CD4-positive, alpha-beta memory T cell (primary cell): ENCODE measurements around the gene PLCL2. TPM values are rescaled to one million over a fixed set of nuclear protein-coding genes. Genes with fewer than 3 reads are reported as not detected.

Experiments
- CTCF ChIA-PET: fragments of 350-600 bp; sonication (Branson Sonifier 250); formaldehyde crosslinking; loops from one replicate; lab custom pipeline; 2021; ENCODE audit warnings: inconsistent platforms; ENCODE audit not compliant: partially characterized antibody; lab: Charles Lee
- POLR2A ChIA-PET: fragments of 350-600 bp; sonication (Branson Sonifier 250); formaldehyde crosslinking; loops from one replicate; lab custom pipeline; 2021; ENCODE audit not compliant: partially characterized antibody; lab: Charles Lee
- DNase-seq, 5 donors: peaks; one replicate each; pipeline versions ENCODE4 v3.0.0 to v3.0.0-alpha.2; 2020 to 2022; ENCODE audit warnings: mixed read lengths in 1 of 5
- H3K27ac ChIP-seq: one replicate; pipeline ENCODE4 v1.7.0; 2013; ENCODE audit warnings: low read depth, low read length
- H3K27me3 ChIP-seq: 2 replicates; pipeline ENCODE4 v1.7.0; 2013; ENCODE audit warnings: mild to moderate bottlenecking, low read length, moderate library complexity; ENCODE audit not compliant: insufficient read depth
- H3K36me3 ChIP-seq: 2 replicates; pipeline ENCODE4 v1.7.0; 2013; ENCODE audit warnings: mild to moderate bottlenecking, low read length, moderate library complexity; ENCODE audit not compliant: insufficient read depth
- H3K4me1 ChIP-seq: 2 replicates; pipeline ENCODE4 v1.7.0; 2013; ENCODE audit warnings: mild to moderate bottlenecking, low read length, moderate library complexity; ENCODE audit not compliant: insufficient read depth
- H3K4me3 ChIP-seq, 2 donors: one replicate each; pipeline ENCODE4 v1.7.0; 2013; ENCODE audit warnings: low read length in 2 of 2, mild to moderate bottlenecking in 1 of 2
- H3K9me3 ChIP-seq, 2 donors: one replicate each; pipeline ENCODE4 v1.7.0; 2013; ENCODE audit warnings: low read length in 2 of 2, control low read depth in 1 of 2; ENCODE audit not compliant: control insufficient read depth in 1 of 2
- H3K27ac Mint-ChIP-seq, 7 donors: one replicate each; pipeline ENCODE4 v1.8.0; 2020 to 2021; ENCODE audit warnings: mixed read lengths in 7 of 7, mild to moderate bottlenecking in 6 of 7, inconsistent platforms in 3 of 7, moderate library complexity in 3 of 7
- H3K27me3 Mint-ChIP-seq, 2 donors: one replicate each; pipeline ENCODE4 v1.8.0; 2020 to 2021; ENCODE audit warnings: mixed read lengths in 2 of 2
- H3K36me3 Mint-ChIP-seq, 2 donors: one replicate each; pipeline ENCODE4 v1.8.0; 2020 to 2021; ENCODE audit warnings: mixed read lengths in 2 of 2, inconsistent platforms in 1 of 2, mild to moderate bottlenecking in 1 of 2
- H3K4me1 Mint-ChIP-seq, 4 donors: one replicate each; pipeline ENCODE4 v1.8.0; 2020 to 2021; ENCODE audit warnings: mixed read lengths in 4 of 4, mild to moderate bottlenecking in 1 of 4
- H3K4me3 Mint-ChIP-seq, 8 donors: one replicate each; pipeline ENCODE4 v1.8.0; 2020 to 2021; ENCODE audit warnings: mixed read lengths in 8 of 8, mild to moderate bottlenecking in 7 of 8, moderate library complexity in 6 of 8, inconsistent platforms in 3 of 8
- H3K9me3 Mint-ChIP-seq, 8 donors: one replicate each; pipeline ENCODE4 v1.8.0; 2020 to 2021; ENCODE audit warnings: mixed read lengths in 8 of 8, mild to moderate bottlenecking in 5 of 8, inconsistent platforms in 3 of 8, moderate library complexity in 1 of 8
- intact Hi-C: fragments of 100-400 bp; cut with micrococcal nuclease; formaldehyde crosslinking; loops from one replicate; pipeline ENCODE4 v1.15.1; 2023
- polyA plus RNA-seq, 2 donors: library from polyadenylated mRNA; unstranded; fragments of 300-500 nt; fragmentation: Illumina TruSeq; gene quantifications; one replicate each; pipeline ENCODE4 v1.2.3, GENCODE V29; 2021
- total RNA-seq, 2 experiments: library from RNA; stranded (reverse); gene quantifications; one replicate each; pipeline ENCODE4 v1.2.3, GENCODE V29; 2021

PLCL2 gene
- total RNA-seq: 10 to 100 TPM; 67.1 to 69.1 TPM
- polyA plus RNA-seq: 10 to 100 TPM; 64.5 to 89.4 TPM

- CTCF ChIA-PET: interaction anchor here (0.7 to 3.1 kb wide), 30 partner anchors 11 to 350 kb away, joined by 3 to 28 read pairs (median 6); no protein-coding TSS in a partner anchor
- Mint-ChIP-seq H3K36me3 (peaks cover 0 to 30% of the 10 kb centered on the region in 2 donors), H3K27me3 (no peaks in the 10 kb centered on the region), H3K4me1 (peaks cover 31 to 53% (median 37%) of the 10 kb centered on the region in 4 donors), H3K27ac (peak within 1 kb of the TSS; percentile 95 to 98 (median 96)), H3K4me3 (peak within 1 kb of the TSS; percentile 97 to 99 (median 97)), H3K9me3 (no peaks in the 10 kb centered on the region)
- Histone ChIP-seq H3K27me3 (no peaks in the 10 kb centered on the region), H3K9me3 (no peaks in the 10 kb centered on the region), H3K36me3 (no peaks in the 10 kb centered on the region), H3K4me3 (peak within 1 kb of the TSS; percentile 96 to 97), H3K4me1 (peaks cover 40% of the 10 kb centered on the region), H3K27ac (peak within 1 kb of the TSS; percentile 87)
- intact Hi-C loops: loop anchor here (1.0 to 5.0 kb wide), 5 partner anchors 43 to 348 kb away; no protein-coding TSS in a partner anchor
- peak; percentile 76 to 89 (median 78) for DNase-seq
- POLR2A ChIA-PET: interaction anchor here (0.6 to 9.5 kb wide), 31 partner anchors 9 to 608 kb away, joined by 3 to 180 read pairs (median 4); no protein-coding TSS in a partner anchor
These were observed at the start of gene PLCL2 for GRCh38 chr3:16884748-16885592. TSS of gene PLCL2 (plus strand) at chr3:16884955. CDS start at chr3:16885040, 85 bp downstream.

- POLR2A ChIA-PET: interaction anchor here (1.2 to 2.7 kb wide), 4 partner anchors 8 to 63 kb away, joined by 4 to 16 read pairs (median 4); no protein-coding TSS in a partner anchor
These were observed 48.1 kb upstream of the PLCL2 start for GRCh38 chr3:16836505-16837237.

DNA sequence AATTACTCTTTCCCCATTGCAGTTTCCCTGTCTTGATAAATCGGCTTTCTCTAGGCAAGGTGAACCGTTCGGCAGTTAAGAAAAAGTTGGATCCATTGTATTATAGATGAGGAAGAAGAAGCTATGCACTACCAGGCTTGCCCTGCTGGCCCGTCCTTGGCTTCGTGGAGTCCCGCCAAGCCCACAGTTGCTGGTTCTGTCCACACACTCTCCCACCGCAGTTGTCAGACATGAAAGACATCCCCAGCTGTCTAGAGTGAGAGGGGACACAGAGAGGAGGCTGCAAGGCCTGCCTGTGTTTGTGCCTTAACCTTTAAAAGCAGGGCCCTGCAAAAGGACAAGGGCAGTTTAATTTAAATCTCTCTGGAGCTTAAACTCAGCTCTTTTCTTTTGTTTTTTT lies 47.2 kb upstream of the PLCL2 start:
- Histone ChIP-seq H3K4me1 (peaks cover 44% of the 10 kb centered on the region), H3K27me3 (no peaks in the 10 kb centered on the region), H3K27ac (no peak overlapping the region), H3K36me3 (no peaks in the 10 kb centered on the region), H3K4me3 (no peak overlapping the region), H3K9me3 (no peaks in the 10 kb centered on the region)
- no peak overlapping the region for H3K4me3 Mint-ChIP-seq
- POLR2A ChIA-PET: interaction anchor here (1.2 to 2.7 kb wide), 4 partner anchors 9 to 63 kb away, joined by 3 to 16 read pairs (median 4); no protein-coding TSS in a partner anchor
- peak overlapping the region in 4 of 7 donors; percentile 43 to 68 (median 46) for H3K27ac Mint-ChIP-seq
- peaks cover 24 to 52% (median 41%) of the 10 kb centered on the region in 4 donors for H3K4me1 Mint-ChIP-seq
- H3K27me3 Mint-ChIP-seq: no peaks in the 10 kb centered on the region
- intact Hi-C loops: no loop called here
- DNase-seq: no peak
- H3K9me3 Mint-ChIP-seq: no peaks in the 10 kb centered on the region
- CTCF ChIA-PET: interaction anchor here (0.6 to 2.2 kb wide), 8 partner anchors 10 to 570 kb away, joined by 3 to 5 read pairs (median 4); partner anchors contain the start of gene PLCL2
- H3K36me3 Mint-ChIP-seq: no peaks in the 10 kb centered on the region

More at GRCh38 chr3:16836505-16837237, 48.1 kb upstream of the PLCL2 start:
- no peaks in the 10 kb centered on the region for H3K36me3 ChIP-seq
- intact Hi-C loops: no loop called here
- Mint-ChIP-seq H3K4me3 (no peak overlapping the region), H3K36me3 (no peaks in the 10 kb centered on the region), H3K9me3 (no peaks in the 10 kb centered on the region), H3K27me3 (no peaks in the 10 kb centered on the region), H3K27ac (peak overlapping the region in 1 of 7 donors; percentile 8), H3K4me1 (peaks cover 24 to 44% (median 37%) of the 10 kb centered on the region in 4 donors)
- no peak overlapping the region for H3K27ac ChIP-seq
- no peaks in the 10 kb centered on the region for H3K9me3 ChIP-seq
- CTCF ChIA-PET: interaction anchor here (0.6 to 2.2 kb wide), 4 partner anchors 14 to 339 kb away, joined by 3 to 5 read pairs (median 4); partner anchors contain the start of gene PLCL2
- H3K27me3 ChIP-seq: no peaks in the 10 kb centered on the region
- peaks cover 35% of the 10 kb centered on the region for H3K4me1 ChIP-seq
- DNase-seq: no peak
- H3K4me3 ChIP-seq: no peak overlapping the region

- POLR2A ChIA-PET: interaction anchor here (0.8 to 2.7 kb wide), 4 partner anchors 10 to 62 kb away, joined by 3 to 16 read pairs (median 4); partner anchors contain the start of gene PLCL2
- Mint-ChIP-seq H3K36me3 (no peaks in the 10 kb centered on the region), H3K9me3 (no peaks in the 10 kb centered on the region), H3K27me3 (no peaks in the 10 kb centered on the region), H3K27ac (peak overlapping the region in 2 of 7 donors; percentile 6 to 53), H3K4me1 (peaks cover 32 to 61% (median 51%) of the 10 kb centered on the region in 4 donors), H3K4me3 (peak overlapping the region in 1 of 8 donors; percentile 39)
- H3K4me3 ChIP-seq: no peak overlapping the region
- no peaks in the 10 kb centered on the region for H3K36me3 ChIP-seq
- H3K27ac ChIP-seq: no peak overlapping the region
- no peaks in the 10 kb centered on the region for H3K27me3 ChIP-seq
- no peak for DNase-seq
- CTCF ChIA-PET: interaction anchor here (0.7 to 2.2 kb wide), 8 partner anchors 10 to 571 kb away, joined by 3 to 8 read pairs (median 4); partner anchors contain the start of gene PLCL2
- intact Hi-C loops: no loop called here
- peaks cover 54% of the 10 kb centered on the region for H3K4me1 ChIP-seq
- H3K9me3 ChIP-seq: no peaks in the 10 kb centered on the region
These were observed 46.2 kb upstream of the PLCL2 start for GRCh38 chr3:16838561-16838960.

DNA sequence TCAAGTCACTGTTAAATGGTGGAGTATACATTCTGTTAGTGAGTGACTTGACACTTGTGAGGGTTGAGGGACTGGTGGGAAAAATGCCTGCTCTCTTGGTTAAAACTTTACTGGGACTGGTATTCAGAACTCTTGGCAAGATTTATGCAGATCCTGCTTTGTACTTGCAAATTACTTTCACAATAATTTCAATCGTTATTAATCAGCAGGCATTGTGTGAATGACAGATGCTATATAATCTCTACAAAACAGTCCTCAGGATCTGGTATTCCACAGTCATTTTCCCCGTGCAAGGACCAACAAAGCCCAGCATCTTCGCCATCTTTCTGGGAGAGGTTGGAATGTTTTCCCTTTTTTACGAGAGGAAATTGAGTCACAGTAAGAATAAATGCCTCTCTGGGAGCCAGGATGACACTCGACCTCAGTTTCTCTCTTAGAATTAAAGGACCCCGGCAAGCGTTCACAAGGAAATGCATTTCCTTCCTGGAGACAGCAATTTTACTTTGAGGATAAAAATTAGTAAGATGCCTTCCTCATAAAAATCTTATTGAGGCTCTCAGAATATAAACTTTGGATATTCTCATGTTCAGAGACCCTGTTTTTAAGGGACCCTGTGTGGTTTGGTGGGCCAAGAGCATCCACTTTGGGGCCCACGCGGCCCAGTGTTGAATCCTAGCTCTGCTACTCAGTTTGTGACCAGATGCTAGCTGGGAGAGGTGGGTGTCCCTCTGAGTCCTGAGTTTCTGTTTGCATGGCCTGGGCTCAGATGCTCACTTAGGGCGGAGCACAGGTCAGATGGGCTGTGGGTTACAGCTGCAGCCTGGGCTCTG lies 45.3 kb upstream of the PLCL2 start:
- Mint-ChIP-seq H3K27me3 (no peaks in the 10 kb centered on the region), H3K36me3 (no peaks in the 10 kb centered on the region), H3K4me1 (peaks cover 38 to 70% (median 58%) of the 10 kb centered on the region in 4 donors), H3K9me3 (no peaks in the 10 kb centered on the region), H3K27ac (peak overlapping the region in 2 of 7 donors; percentile 24 to 67), H3K4me3 (peak overlapping the region in 1 of 8 donors; percentile 17)
- Histone ChIP-seq H3K27ac (no peak overlapping the region), H3K36me3 (no peaks in the 10 kb centered on the region), H3K4me1 (peaks cover 63% of the 10 kb centered on the region), H3K27me3 (no peaks in the 10 kb centered on the region), H3K9me3 (no peaks in the 10 kb centered on the region), H3K4me3 (no peak overlapping the region)
- intact Hi-C loops: loop anchor here (5.0 to 10.0 kb wide), 4 partner anchors 63 to 575 kb away; partner anchors contain the start of genes DPH3 and OXNAD1
- CTCF ChIA-PET: interaction anchor here (2.0 to 2.2 kb wide), 2 partner anchors 11 kb away, joined by 5 to 8 read pairs; no protein-coding TSS in a partner anchor
- no peak for DNase-seq
- POLR2A ChIA-PET: interaction anchor here (1.6 to 5.6 kb wide), 3 partner anchors 9 to 50 kb away, joined by 3 to 180 read pairs (median 16); partner anchors contain the start of gene PLCL2

DNA sequence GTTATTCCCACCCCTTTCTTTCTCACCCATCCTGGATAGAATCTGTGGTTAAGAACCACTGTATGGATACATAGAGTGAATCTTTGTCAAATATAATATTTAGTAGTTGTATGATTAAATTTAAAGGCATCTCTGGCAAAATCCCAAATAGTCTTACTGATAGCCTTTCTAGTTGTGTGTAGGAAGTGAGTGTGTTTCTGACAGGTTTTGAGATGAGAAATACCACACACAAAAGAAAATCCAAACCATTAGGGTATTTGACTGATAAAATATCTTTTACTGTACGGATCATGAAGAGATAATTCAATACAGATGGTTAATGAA lies 44.7 kb upstream of the PLCL2 start:
- H3K27ac ChIP-seq: no peak overlapping the region
- Mint-ChIP-seq H3K27me3 (no peaks in the 10 kb centered on the region), H3K4me3 (peak overlapping the region in 3 of 8 donors; percentile 40 to 58 (median 51)), H3K36me3 (no peaks in the 10 kb centered on the region), H3K27ac (peak overlapping the region in 5 of 7 donors; percentile 4 to 87 (median 67)), H3K4me1 (peaks cover 44 to 75% (median 64%) of the 10 kb centered on the region in 4 donors), H3K9me3 (no peaks in the 10 kb centered on the region)
- no peaks in the 10 kb centered on the region for H3K36me3 ChIP-seq
- H3K27me3 ChIP-seq: no peaks in the 10 kb centered on the region
- intact Hi-C loops: loop anchor here (5.0 to 10.0 kb wide), 4 partner anchors 62 to 575 kb away; partner anchors contain the start of genes DPH3 and OXNAD1
- CTCF ChIA-PET: interaction anchor here (4.0 kb wide), 1 partner anchor 44 kb away, joined by 28 read pairs; the partner anchor contains the start of gene PLCL2
- POLR2A ChIA-PET: interaction anchor here (5.6 kb wide), 1 partner anchor 47 kb away, joined by 180 read pairs; the partner anchor contains the start of gene PLCL2
- DNase-seq: no peak
- no peaks in the 10 kb centered on the region for H3K9me3 ChIP-seq
- peaks cover 69% of the 10 kb centered on the region for H3K4me1 ChIP-seq
- no peak overlapping the region for H3K4me3 ChIP-seq
